Neural cell (in vitro differentiated cells): ENCODE measurements around the gene PLD4. TPM values are rescaled to one million over a fixed set of nuclear protein-coding genes. Genes with fewer than 3 reads are reported as not detected.

ENCODE experiments used
- H2AFZ ChIP-seq: fragments of 200-600, 300-800 bp; sonication (generic), shearing (Covaris generic); 2 replicates; pipeline ENCODE4 v1.6.0; 2014; ENCODE audit warnings: low read depth, mild to moderate bottlenecking, antibody characterized with exemption, low read length, moderate library complexity
- H3F3A ChIP-seq: fragments of 200-600 bp; shearing (Covaris generic); 2 replicates; pipeline ENCODE4 v1.6.1; 2016; ENCODE audit warnings: mild to moderate bottlenecking, moderate library complexity, mixed read lengths, antibody characterized with exemption, low read length; ENCODE audit not compliant: insufficient read depth, poor library complexity, severe bottlenecking
- H3K27ac ChIP-seq: fragments of 200-600, 300-800 bp; sonication (generic), shearing (Covaris generic); 2 replicates; pipeline ENCODE4 v1.5.1; 2014; ENCODE audit warnings: mild to moderate bottlenecking, low read length, moderate library complexity
- H3K27me3 ChIP-seq: fragments of 300-800, 200-600 bp; sonication (generic), shearing (Covaris generic); 2 replicates; pipeline ENCODE4 v1.6.0; 2014; ENCODE audit warnings: mild to moderate bottlenecking, low read depth, low read length, moderate library complexity; ENCODE audit not compliant: insufficient read depth
- H3K36me3 ChIP-seq: fragments of 300-800, 200-600 bp; sonication (generic), shearing (Covaris generic); 2 replicates; pipeline ENCODE4 v1.5.1; 2014; ENCODE audit warnings: mild to moderate bottlenecking, antibody characterized with exemption, low read length, moderate library complexity; ENCODE audit not compliant: insufficient read depth
- H3K4me2 ChIP-seq: fragments of 300-800, 200-600 bp; sonication (generic), shearing (Covaris generic); 2 replicates; pipeline ENCODE4 v1.6.0; 2014; ENCODE audit warnings: mild to moderate bottlenecking, low read length
- H3K4me3 ChIP-seq: fragments of 300-800, 200-600 bp; sonication (generic), shearing (Covaris generic); 2 replicates; pipeline ENCODE4 v1.5.1; 2014; ENCODE audit warnings: mild to moderate bottlenecking, low read length, moderate library complexity
- H3K79me2 ChIP-seq: fragments of 200-600 bp; shearing (Covaris generic); replicated peaks from 2 replicates; pipeline ENCODE4 v1.6.0; 2014; ENCODE audit warnings: mild to moderate bottlenecking, low read length, moderate library complexity; ENCODE audit not compliant: insufficient read depth
- H3K9ac ChIP-seq: fragments of 300-800, 200-600 bp; sonication (generic), shearing (Covaris generic); 2 replicates; pipeline ENCODE4 v1.6.1; 2016; ENCODE audit warnings: mild to moderate bottlenecking, low read length, mixed read lengths
- H3K9me2 ChIP-seq: fragments of 200-600 bp; shearing (Covaris generic); 2 replicates; pipeline ENCODE4 v1.6.1; 2016; ENCODE audit warnings: mild to moderate bottlenecking, low read length, mixed read lengths; ENCODE audit not compliant: insufficient read depth
- H3K9me3 ChIP-seq: fragments of 200-600, 300-800 bp; sonication (generic), shearing (Covaris generic); 2 replicates; pipeline ENCODE4 v1.6.1; 2016; ENCODE audit warnings: mild to moderate bottlenecking, mixed run types, low read length, moderate library complexity, mixed read lengths
- H4K20me1 ChIP-seq: fragments of 200-600 bp; shearing (Covaris generic); 2 replicates; pipeline ENCODE4 v1.6.1; 2016; ENCODE audit warnings: mild to moderate bottlenecking, mixed run types; ENCODE audit not compliant: insufficient read depth
- EP300 ChIP-seq: fragments of 450-650 bp; conservative IDR thresholded peaks from 2 replicates; pipeline ENCODE4 v1.6.1; 2014; ENCODE audit warnings: antibody characterized with exemption, mild to moderate bottlenecking, moderate library complexity; ENCODE audit not compliant: poor library complexity, severe bottlenecking
- EZH2 ChIP-seq: fragments of 200-600, 300-800 bp; shearing (Covaris generic), sonication (generic); IDR thresholded peaks from 2 replicates; pipeline ENCODE4 v1.6.1; 2014; ENCODE audit warnings: antibody characterized with exemption, low read length, borderline replicate concordance, mild to moderate bottlenecking; ENCODE audit not compliant: insufficient read depth, poor library complexity, severe bottlenecking
- MXI1 ChIP-seq: fragments of 450-650 bp; conservative IDR thresholded peaks from 2 replicates; pipeline ENCODE4 v1.6.1; 2014; ENCODE audit warnings: antibody characterized with exemption, mild to moderate bottlenecking; ENCODE audit not compliant: poor library complexity, severe bottlenecking
- POLR2AphosphoS5 ChIP-seq: IDR thresholded peaks from 2 replicates; pipeline ENCODE4 v1.6.1; 2012
- RAD21 ChIP-seq: fragments of 450-650 bp; conservative IDR thresholded peaks from 2 replicates; pipeline ENCODE4 v1.6.1; 2014; ENCODE audit warnings: antibody characterized with exemption, mild to moderate bottlenecking, moderate library complexity
- SMC3 ChIP-seq: fragments of 450-650 bp; conservative IDR thresholded peaks from 2 replicates; pipeline ENCODE4 v1.6.1; 2014; ENCODE audit warnings: antibody characterized with exemption, mild to moderate bottlenecking, moderate library complexity; ENCODE audit not compliant: poor library complexity
- TAF1 ChIP-seq: IDR thresholded peaks from 2 replicates; pipeline ENCODE4 v1.6.1; 2012; ENCODE audit warnings: low read depth
- polyA plus RNA-seq: library from polyadenylated mRNA; depleted of rRNA; stranded (reverse); fragments of >200 nt; gene quantifications from 2 replicates; pipeline ENCODE4 v1.2.3, GENCODE V29; 2014
- TF ChIP-seq, protein P1 (sequence below): IDR thresholded peaks from 2 replicates; pipeline ENCODE4 v1.6.1; 2012; ENCODE audit warnings: borderline replicate concordance
- TF ChIP-seq, protein P2 (sequence below): fragments of 450-650 bp; IDR thresholded peaks from 2 replicates; pipeline ENCODE4 v1.5.1; 2014; ENCODE audit warnings: antibody characterized with exemption, mild to moderate bottlenecking, moderate library complexity; ENCODE audit not compliant: poor library complexity, severe bottlenecking

Gene PLD4
- polyA plus RNA-seq, 1 donor from 2014 or later: not detected

DNA sequence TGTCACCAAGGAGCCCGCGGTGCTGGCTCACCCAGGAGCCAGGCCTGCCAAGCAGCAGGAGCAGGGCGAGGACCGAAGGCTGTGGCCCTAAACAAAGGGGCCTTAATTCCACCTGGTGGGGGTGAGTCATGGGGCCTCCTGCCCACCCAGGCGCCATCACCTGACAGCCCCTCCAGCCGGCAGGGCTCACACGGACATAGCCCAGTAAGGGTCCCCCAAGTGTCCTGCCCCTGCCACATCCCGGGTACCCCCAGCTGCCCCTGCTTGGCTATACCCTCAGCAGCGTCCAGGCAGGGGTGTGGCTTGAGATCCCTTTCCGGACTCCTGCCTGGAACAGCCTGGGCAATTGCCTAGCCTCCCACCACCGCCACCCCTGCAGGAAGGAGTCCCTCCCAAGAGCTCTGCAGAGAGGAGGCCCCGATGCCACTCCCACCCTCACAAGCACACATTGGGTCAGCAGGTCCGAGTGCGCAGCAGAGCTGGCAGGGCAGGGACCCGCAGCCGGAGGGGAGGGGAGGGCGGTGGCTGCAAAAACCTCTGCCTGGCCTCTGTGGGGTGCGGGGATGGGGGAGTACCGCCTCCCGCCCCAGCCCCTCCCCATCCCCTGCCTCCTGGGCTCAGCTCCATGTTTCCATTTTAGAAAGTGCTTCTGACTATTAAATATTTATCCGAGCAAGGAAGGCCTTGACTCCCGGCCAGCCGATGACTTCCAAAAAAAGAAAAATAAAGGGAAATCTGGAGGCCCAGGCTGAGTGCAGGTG, 48.9 kb downstream of the PLD4 start:
- H3F3A ChIP-seq: no peaks in the 10 kb centered on the region
- no peaks in the 10 kb centered on the region for H3K9me3 ChIP-seq

DNA sequence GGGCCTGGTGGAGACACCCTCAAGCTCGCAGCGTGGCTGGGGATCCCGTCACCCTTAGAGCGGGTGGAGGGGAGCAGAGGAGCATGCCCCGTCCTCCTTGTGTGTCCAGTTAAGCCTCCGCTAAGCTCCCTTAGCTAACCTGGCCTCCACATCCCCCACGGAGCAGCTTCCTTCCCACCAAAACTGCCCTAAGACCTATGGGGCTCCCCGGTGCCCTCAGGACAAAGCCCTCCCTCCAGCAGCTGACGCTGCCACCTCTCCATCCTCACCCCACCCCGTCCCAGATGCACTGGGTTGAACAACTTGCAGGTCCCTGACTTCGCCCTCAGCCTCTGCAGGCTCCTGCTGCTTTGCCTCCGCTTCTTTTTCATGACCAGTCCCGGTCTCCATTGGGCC, 49.5 kb downstream of the PLD4 start:
- no peak overlapping the region for H2AFZ ChIP-seq

More for the DNA sequence above, 48.9 kb downstream of the PLD4 start:
- Histone ChIP-seq H3K4me2 (no peak overlapping the region), H3K79me2 (no peaks in the 10 kb centered on the region), H3K36me3 (no peaks in the 10 kb centered on the region), H3K27ac (no peak overlapping the region), H4K20me1 (no peaks in the 10 kb centered on the region), H3K27me3 (peaks cover 21% of the 10 kb centered on the region), H3K4me3 (no peak overlapping the region), H2AFZ (no peak overlapping the region), H3K9ac (no peak overlapping the region), H3K9me2 (no peaks in the 10 kb centered on the region)
- TF ChIP-seq TAF1 (no peak), SMC3 (no peak), RAD21 (no peak), EP300 (no peak), EZH2 (no peak), MXI1 (no peak), POLR2AphosphoS5 (no peak)
- TF ChIP-seq, protein P1, sequence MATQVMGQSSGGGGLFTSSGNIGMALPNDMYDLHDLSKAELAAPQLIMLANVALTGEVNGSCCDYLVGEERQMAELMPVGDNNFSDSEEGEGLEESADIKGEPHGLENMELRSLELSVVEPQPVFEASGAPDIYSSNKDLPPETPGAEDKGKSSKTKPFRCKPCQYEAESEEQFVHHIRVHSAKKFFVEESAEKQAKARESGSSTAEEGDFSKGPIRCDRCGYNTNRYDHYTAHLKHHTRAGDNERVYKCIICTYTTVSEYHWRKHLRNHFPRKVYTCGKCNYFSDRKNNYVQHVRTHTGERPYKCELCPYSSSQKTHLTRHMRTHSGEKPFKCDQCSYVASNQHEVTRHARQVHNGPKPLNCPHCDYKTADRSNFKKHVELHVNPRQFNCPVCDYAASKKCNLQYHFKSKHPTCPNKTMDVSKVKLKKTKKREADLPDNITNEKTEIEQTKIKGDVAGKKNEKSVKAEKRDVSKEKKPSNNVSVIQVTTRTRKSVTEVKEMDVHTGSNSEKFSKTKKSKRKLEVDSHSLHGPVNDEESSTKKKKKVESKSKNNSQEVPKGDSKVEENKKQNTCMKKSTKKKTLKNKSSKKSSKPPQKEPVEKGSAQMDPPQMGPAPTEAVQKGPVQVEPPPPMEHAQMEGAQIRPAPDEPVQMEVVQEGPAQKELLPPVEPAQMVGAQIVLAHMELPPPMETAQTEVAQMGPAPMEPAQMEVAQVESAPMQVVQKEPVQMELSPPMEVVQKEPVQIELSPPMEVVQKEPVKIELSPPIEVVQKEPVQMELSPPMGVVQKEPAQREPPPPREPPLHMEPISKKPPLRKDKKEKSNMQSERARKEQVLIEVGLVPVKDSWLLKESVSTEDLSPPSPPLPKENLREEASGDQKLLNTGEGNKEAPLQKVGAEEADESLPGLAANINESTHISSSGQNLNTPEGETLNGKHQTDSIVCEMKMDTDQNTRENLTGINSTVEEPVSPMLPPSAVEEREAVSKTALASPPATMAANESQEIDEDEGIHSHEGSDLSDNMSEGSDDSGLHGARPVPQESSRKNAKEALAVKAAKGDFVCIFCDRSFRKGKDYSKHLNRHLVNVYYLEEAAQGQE: no peak
- TF ChIP-seq, protein P2, sequence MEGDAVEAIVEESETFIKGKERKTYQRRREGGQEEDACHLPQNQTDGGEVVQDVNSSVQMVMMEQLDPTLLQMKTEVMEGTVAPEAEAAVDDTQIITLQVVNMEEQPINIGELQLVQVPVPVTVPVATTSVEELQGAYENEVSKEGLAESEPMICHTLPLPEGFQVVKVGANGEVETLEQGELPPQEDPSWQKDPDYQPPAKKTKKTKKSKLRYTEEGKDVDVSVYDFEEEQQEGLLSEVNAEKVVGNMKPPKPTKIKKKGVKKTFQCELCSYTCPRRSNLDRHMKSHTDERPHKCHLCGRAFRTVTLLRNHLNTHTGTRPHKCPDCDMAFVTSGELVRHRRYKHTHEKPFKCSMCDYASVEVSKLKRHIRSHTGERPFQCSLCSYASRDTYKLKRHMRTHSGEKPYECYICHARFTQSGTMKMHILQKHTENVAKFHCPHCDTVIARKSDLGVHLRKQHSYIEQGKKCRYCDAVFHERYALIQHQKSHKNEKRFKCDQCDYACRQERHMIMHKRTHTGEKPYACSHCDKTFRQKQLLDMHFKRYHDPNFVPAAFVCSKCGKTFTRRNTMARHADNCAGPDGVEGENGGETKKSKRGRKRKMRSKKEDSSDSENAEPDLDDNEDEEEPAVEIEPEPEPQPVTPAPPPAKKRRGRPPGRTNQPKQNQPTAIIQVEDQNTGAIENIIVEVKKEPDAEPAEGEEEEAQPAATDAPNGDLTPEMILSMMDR: no peak

More for the DNA sequence above, 49.5 kb downstream of the PLD4 start:
- H3K9me3 ChIP-seq: no peaks in the 10 kb centered on the region
- peaks cover 27% of the 10 kb centered on the region for H3K27me3 ChIP-seq
- no peaks in the 10 kb centered on the region for H3K79me2 ChIP-seq
- no peak overlapping the region for H3K27ac ChIP-seq
- H3K9ac ChIP-seq: no peak overlapping the region
- no peaks in the 10 kb centered on the region for H3K36me3 ChIP-seq
- H4K20me1 ChIP-seq: no peaks in the 10 kb centered on the region
- TF ChIP-seq RAD21 (no peak), SMC3 (no peak), EP300 (no peak), TAF1 (no peak), POLR2AphosphoS5 (no peak), MXI1 (no peak), EZH2 (no peak)
- TF ChIP-seq, protein P2: no peak
- TF ChIP-seq, protein P1: no peak
- no peak overlapping the region for H3K4me3 ChIP-seq
- H3K9me2 ChIP-seq: no peaks in the 10 kb centered on the region
- no peak overlapping the region for H3K4me2 ChIP-seq
- no peaks in the 10 kb centered on the region for H3F3A ChIP-seq
